Omental fat pad (tissue), 4 donors: ENCODE results near the gene NPY. TPM values are rescaled to one million over a fixed set of nuclear protein-coding genes. Genes with fewer than 3 reads are reported as not detected.

Experiments used
- ATAC-seq: fragments of 150-250 bp; one replicate; pipeline ENCODE4 v1.9.1; 2016; ENCODE audit warnings: mild to moderate bottlenecking, moderate library complexity; ENCODE audit not compliant: low FRiP score
- DNase-seq: peaks from one replicate; pipeline ENCODE4 v3.0.0-alpha.2; 2019; ENCODE audit warnings: low spot score
- total RNA-seq, 4 donors: library from RNA; depleted of rRNA; stranded (reverse); fragments of >200 nt; gene quantifications; one replicate each; pipeline ENCODE4 v1.1.0, GENCODE V29; 2016
- TF ChIP-seq, protein P1 (sequence below), 3 donors: fragments of 450-650 bp; IDR thresholded peaks; one replicate each; pipeline ENCODE4 v1.5.1; 2016 to 2017; ENCODE audit warnings: antibody characterized with exemption in 3 of 3, mild to moderate bottlenecking in 3 of 3, moderate library complexity in 2 of 3

NPY gene
- total RNA-seq, 4 donors from 2014 or later = 1.3 to 2.5 TPM; not detected in 2

DNA sequence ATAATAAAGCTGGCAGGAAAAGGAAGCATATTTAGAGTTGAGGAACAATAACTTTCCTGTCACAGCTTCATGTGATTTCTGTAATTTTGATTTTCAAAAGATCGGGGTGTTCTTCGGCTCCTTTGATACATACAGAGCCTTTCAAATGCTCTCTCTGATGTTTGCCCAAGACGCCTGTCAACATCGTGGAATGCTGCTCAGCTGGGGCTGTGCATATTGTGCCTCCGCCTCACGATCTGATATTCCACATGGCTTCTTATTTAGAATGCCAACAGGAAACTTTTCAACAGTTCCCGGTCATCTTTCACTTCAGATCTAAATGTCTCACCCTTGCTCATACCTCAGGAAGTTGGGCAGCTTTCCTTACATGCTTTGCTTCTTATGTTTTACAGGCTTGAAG lies 7.3 kb downstream of the NPY start:
- DNase-seq (no peak), ATAC-seq (no peak)
- TF ChIP-seq, protein P1, sequence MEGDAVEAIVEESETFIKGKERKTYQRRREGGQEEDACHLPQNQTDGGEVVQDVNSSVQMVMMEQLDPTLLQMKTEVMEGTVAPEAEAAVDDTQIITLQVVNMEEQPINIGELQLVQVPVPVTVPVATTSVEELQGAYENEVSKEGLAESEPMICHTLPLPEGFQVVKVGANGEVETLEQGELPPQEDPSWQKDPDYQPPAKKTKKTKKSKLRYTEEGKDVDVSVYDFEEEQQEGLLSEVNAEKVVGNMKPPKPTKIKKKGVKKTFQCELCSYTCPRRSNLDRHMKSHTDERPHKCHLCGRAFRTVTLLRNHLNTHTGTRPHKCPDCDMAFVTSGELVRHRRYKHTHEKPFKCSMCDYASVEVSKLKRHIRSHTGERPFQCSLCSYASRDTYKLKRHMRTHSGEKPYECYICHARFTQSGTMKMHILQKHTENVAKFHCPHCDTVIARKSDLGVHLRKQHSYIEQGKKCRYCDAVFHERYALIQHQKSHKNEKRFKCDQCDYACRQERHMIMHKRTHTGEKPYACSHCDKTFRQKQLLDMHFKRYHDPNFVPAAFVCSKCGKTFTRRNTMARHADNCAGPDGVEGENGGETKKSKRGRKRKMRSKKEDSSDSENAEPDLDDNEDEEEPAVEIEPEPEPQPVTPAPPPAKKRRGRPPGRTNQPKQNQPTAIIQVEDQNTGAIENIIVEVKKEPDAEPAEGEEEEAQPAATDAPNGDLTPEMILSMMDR (IDR thresholded peaks at IDR 0.05) = no peak

GRCh38 chr7:24297362-24297761 lies 13.4 kb downstream of the NPY start:
- DNase-seq (no peak), ATAC-seq (no peak)
- TF ChIP-seq, protein P1 (IDR thresholded peaks at IDR 0.05) = no peak

- TF ChIP-seq, protein P1 (IDR thresholded peaks at IDR 0.05) = no peak
- ATAC-seq (no peak), DNase-seq (no peak)
Observed at GRCh38 chr7:24298696-24299095, 14.7 kb downstream of the NPY start.

DNA sequence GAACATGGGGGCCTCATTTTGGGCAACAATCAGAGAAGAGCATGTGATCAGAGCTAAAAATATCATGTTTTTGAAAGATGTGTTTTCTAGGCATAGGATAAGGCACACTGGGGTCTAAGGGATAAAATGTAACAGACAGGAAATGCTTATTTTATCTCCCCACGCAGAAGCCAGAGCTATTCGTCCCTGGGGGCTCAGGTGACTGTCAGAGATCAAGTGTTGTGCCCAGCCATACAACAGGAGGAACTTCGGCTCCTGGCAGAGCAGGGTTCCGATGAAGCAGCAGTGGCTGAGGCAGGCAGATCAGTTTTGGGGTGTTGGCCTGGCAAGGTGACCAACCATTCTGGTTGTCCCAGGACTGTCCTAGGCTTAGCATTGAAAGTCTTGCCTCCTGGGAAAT lies 15.2 kb downstream of the NPY start:
- no peak for ATAC-seq
- TF ChIP-seq, protein P1 (IDR thresholded peaks at IDR 0.05) = no peak
- no peak for DNase-seq

GRCh38 chr7:24301703-24302102 lies 17.7 kb downstream of the NPY start:
- ATAC-seq (no peak), DNase-seq (no peak)
- TF ChIP-seq, protein P1 (IDR thresholded peaks at IDR 0.05) = no peak

DNA sequence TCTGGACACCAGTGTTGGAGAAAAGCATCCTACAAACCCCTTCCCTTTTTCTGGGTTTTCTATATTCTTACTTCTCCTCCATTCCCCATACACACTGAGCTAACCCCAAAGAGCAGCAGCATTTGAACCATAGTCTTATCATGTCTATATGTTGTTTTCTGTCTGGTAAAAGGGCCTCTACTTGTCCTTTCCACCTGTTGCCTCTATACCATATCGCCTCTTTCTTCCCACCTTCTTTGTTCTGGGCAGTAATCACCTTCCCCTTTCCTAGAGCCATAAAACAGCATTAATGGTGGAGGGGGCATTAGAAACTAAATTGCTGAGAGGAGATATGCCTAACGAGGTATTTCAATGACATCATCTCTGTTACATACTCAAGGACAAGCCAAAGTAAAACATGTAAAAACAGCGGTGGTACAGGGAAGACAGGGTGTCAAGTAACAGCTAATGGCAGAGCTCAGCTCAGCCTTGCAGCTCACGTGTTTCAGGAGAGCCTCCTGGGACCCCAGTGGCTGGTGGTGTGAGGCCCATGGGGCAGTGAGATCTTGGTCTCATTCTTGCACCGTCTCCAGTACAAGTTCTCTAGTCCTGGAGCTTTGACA lies 20.6 kb downstream of the NPY start:
- DNase-seq (no peak), ATAC-seq (no peak)
- TF ChIP-seq, protein P1 (IDR thresholded peaks at IDR 0.05) = no peak

DNA sequence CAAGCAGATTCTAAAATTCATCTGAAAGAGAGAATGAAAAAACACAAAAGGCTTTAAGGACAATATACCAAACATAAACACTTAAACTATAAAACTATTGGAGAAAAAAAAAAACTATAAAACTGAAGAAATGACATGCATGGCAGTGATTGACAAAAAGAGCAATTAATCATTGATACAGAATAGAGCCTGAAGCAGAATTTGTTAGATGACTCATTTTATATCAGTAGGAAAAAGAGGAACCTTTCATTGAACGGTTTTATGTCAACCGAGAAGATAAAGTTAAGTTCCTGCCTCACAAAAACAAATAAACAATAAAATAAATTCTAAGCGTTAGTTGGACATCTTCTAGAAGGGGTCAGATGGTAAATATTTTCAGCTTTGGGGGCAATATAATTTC lies 23.3 kb downstream of the NPY start:
- ATAC-seq = no peak
- DNase-seq = no peak
- TF ChIP-seq, protein P1 (IDR thresholded peaks at IDR 0.05) = no peak
